ENCODE measurements around the gene YJU2. TPM values are rescaled to one million over a fixed set of nuclear protein-coding genes. Genes with fewer than 3 reads are reported as not detected.

Gene YJU2
- total RNA-seq, 4 donors from 2014 or later = 19.4 to 33.9 (median 24.0) TPM

DNA sequence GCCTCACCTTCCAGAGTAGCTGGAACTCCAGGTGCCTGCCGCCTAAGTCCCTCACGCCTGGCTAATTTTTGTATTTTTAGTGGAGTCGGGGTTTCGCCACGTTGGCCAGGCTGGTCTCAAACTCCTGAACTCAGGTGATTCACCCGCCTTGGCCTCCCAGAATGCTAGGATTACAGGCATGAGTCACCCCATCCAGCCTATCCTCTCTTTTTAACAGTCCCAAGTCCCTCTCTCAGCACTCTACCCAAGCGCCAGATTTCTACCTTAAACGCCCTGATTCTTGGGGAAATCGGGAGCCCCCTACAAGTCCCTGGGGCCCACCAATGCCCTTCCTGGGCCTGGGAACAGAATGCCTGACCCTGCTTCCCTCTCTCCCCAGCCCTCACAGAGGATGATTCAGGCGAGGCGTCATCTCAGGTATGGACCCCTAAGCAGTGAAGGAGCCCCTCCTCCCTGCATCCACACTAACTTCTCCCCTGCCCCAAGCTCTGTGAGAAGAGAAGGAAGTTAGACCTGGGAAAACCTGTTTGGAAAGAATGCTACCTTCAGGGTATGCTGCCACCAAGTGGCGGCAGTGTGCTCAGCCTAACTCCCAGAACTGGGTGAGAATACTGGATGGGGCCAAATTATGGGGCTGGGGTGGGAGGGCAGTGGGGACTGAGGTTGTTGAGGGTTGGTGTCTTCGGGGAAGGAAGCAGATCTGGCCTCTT is 38.3 kb upstream of the YJU2 start:
- H3K27me3 ChIP-seq = peaks cover 0 to 7% of the 10 kb centered on the region in 2 donors
- no peak for TF ChIP-seq CTCF (IDR thresholded peaks at IDR 0.05)
- TF ChIP-seq EP300 (IDR thresholded peaks at IDR 0.05) = no peak
- TF ChIP-seq POLR2A (IDR thresholded peaks at IDR 0.05) = no peak
- H3K4me1 ChIP-seq = peaks cover 0 to 9% (median 0%) of the 10 kb centered on the region in 4 donors
- 75 to 82% methylated on average over 13 of the region's 13 CpGs for WGBS, 2 donors
- H3K27ac ChIP-seq = no peak overlapping the region
- no peaks in the 10 kb centered on the region for H3K9me3 ChIP-seq
- no peak for DNase-seq (ENCODE audit: low spot score in 2 of 2)
- H3K4me3 ChIP-seq = no peak overlapping the region
- no peaks in the 10 kb centered on the region for H3K36me3 ChIP-seq

DNA sequence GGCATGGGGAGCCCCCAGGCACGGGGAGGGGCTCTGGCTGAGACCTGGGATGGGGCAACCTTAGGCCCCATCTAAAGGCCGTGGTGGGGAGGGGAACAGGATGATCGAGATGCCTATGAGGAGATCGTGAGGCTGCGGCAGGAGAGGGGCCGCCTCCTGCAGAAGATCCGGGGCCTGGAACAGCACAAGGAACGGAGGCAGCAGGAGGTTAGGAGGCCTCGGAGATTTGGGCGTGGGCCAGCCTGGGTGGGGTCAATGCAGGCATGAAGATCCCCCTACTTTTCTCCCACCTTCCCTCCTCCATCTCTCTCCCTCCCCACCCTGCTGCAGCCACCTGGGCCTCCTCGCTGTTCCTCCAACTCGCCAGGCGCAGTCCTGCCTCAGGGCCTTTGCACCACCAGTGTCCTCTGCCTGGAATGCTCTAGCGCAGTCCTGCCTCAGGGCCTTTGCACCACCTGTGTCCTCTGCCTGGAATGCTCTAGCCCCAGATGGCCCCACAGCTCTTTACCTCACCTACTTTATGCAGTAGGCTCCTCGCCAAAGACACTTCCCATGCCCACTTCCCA is 36.6 kb upstream of the YJU2 start:
- no peaks in the 10 kb centered on the region for H3K4me1 ChIP-seq
- no peaks in the 10 kb centered on the region for H3K36me3 ChIP-seq
- no peak overlapping the region for H3K27ac ChIP-seq
- H3K4me3 ChIP-seq = no peak overlapping the region
- 78 to 88% methylated on average over 15 of the region's 15 CpGs for WGBS, 2 donors
- TF ChIP-seq EP300 (IDR thresholded peaks at IDR 0.05) (no peak), CTCF (IDR thresholded peaks at IDR 0.05) (no peak), POLR2A (IDR thresholded peaks at IDR 0.05) (no peak)
- peaks cover 0 to 7% of the 10 kb centered on the region in 2 donors for H3K27me3 ChIP-seq
- DNase-seq (ENCODE audit: low spot score in 2 of 2) = no peak
- H3K9me3 ChIP-seq = no peaks in the 10 kb centered on the region

DNA sequence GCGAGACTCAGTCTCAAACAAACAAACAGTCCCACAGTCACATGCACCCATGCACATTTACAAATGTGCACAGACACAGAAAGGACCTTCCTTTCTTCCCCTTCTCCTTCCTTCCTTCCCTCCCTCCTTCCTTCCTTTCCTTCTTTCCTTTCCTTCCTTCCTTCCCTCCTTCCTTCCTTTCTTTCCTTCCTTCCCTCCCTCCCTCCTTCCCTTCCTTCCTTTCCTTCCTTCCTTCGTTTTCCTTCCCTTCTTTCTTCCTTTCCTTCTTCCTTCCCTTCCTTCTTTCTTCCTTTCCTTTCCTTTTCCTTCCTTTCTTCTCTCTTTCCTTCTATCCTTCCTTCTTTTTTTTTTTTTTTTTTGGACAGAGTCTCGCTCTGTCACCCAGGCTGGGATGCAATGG is 33.8 kb upstream of the YJU2 start:
- TF ChIP-seq POLR2A (IDR thresholded peaks at IDR 0.05) (no peak), EP300 (IDR thresholded peaks at IDR 0.05) (no peak), CTCF (IDR thresholded peaks at IDR 0.05) (no peak)
- WGBS, 2 donors = 72 to 76% methylated on average over 3 of the region's 3 CpGs

DNA sequence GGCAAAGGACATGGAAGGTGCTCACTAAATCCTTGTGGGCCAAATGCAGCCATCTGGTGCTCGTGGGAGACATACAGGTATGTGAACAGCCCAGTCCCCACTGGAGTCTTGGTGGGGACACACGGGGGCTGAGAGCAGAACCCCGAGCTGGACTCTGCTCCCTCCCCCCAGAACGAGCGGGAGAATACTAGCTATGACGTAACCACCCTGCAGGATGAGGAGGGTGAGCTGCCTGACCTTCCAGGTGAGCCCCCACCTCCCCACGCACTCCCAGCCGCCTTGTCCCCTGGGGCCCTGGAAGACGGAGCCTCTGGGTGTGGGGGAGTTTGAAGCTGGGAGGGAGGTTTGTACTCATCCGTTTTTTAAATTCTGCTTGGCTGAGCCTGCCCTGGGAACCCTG is 31.1 kb upstream of the YJU2 start:
- H3K4me1 ChIP-seq = no peaks in the 10 kb centered on the region
- H3K36me3 ChIP-seq = no peaks in the 10 kb centered on the region
- peaks cover 0 to 3% (median 0%) of the 10 kb centered on the region in 4 donors for H3K9me3 ChIP-seq
- H3K27me3 ChIP-seq = no peaks in the 10 kb centered on the region
- WGBS, 2 donors = 61 to 76% methylated on average over 10 of the region's 10 CpGs
- no peak overlapping the region for H3K4me3 ChIP-seq
- H3K27ac ChIP-seq = no peak overlapping the region
- DNase-seq (ENCODE audit: low spot score in 2 of 2) = no peak
- TF ChIP-seq CTCF (IDR thresholded peaks at IDR 0.05) (no peak), EP300 (IDR thresholded peaks at IDR 0.05) (no peak), POLR2A (IDR thresholded peaks at IDR 0.05) (no peak)

More for the DNA sequence above, 33.8 kb upstream of the YJU2 start:
- Histone ChIP-seq H3K9me3 (peaks cover 0 to 3% (median 0%) of the 10 kb centered on the region in 4 donors), H3K27me3 (peaks cover 0 to 7% of the 10 kb centered on the region in 2 donors), H3K4me1 (no peaks in the 10 kb centered on the region), H3K4me3 (no peak overlapping the region), H3K27ac (no peak overlapping the region), H3K36me3 (no peaks in the 10 kb centered on the region)
- no peak for DNase-seq (ENCODE audit: low spot score in 2 of 2)

DNA sequence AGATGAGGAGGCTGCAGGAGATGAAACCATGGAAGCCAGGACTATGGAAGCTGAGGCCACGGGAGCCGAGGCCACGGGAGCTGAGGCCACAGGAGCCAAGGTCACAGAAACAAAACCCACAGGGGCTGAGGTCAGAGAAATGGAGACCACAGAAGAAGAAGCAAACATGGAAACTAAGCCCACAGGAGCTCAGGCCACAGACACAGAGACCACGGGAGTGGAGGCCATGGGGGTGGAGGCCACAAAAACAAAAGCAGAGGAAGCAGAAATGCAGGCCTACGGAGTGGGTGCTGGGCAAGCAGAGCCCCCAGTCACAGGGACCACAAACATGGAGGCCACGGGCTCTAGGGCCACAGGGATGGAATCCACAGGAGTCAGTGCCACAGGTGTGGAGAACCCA is 30.0 kb upstream of the YJU2 start:
- TF ChIP-seq POLR2A (IDR thresholded peaks at IDR 0.05) = no peak
- TF ChIP-seq EP300 (IDR thresholded peaks at IDR 0.05) = no peak
- TF ChIP-seq CTCF (IDR thresholded peaks at IDR 0.05) = no peak

More for the DNA sequence above, 30.0 kb upstream of the YJU2 start:
- DNase-seq (ENCODE audit: low spot score in 2 of 2) = no peak
- H3K27ac ChIP-seq = no peak overlapping the region
- 79 to 86% methylated on average over 6 of the region's 6 CpGs for WGBS, 2 donors
- no peak overlapping the region for H3K4me3 ChIP-seq
- no peaks in the 10 kb centered on the region for H3K36me3 ChIP-seq
- H3K9me3 ChIP-seq = peaks cover 0 to 3% (median 0%) of the 10 kb centered on the region in 4 donors
- H3K27me3 ChIP-seq = no peaks in the 10 kb centered on the region
- H3K4me1 ChIP-seq = no peaks in the 10 kb centered on the region

Measured in tibial nerve (tissue), 4 donors.